ENCODE data around the gene FGFR2. TPM values are rescaled to one million over a fixed set of nuclear protein-coding genes. Genes with fewer than 3 reads are reported as not detected.

The FGFR2 gene
- total and polyA plus RNA-seq, 9 of the 15 experiments (the other 6 are each of a cell fraction or from before 2014, with no cell fraction given), result 0.20 TPM; not detected in 8

- BruUV-seq (replicated peaks), result no TSS peak
- Histone ChIP-seq H3K4me1 (replicated peaks in 1 of 2; ENCODE audit: control insufficient read depth in 2 of 2, insufficient read depth in 2 of 2, low read length in 2 of 2) (no peaks in the 10 kb centered on the region), H3K79me2 (ENCODE audit: control insufficient read depth, insufficient read depth, low read length) (no peaks in the 10 kb centered on the region), H3K36me3 (ENCODE audit: control insufficient read depth, insufficient read depth, low read length) (no peaks in the 10 kb centered on the region), H4K20me1 (replicated peaks; ENCODE audit: control insufficient read depth, insufficient read depth, low read length) (no peaks in the 10 kb centered on the region), H3K4me2 (ENCODE audit: insufficient read depth, low read length) (no peak overlapping the region), H3K4me3 (no peak overlapping the region), H2AFZ (ENCODE audit: low read depth, low read length) (no peak overlapping the region), H3K27me3 (ENCODE audit: control insufficient read depth in 2 of 2, insufficient read depth in 2 of 2, low read length in 2 of 2) (peaks cover 0 to 14% of the 10 kb centered on the region in 2 experiments; a peak in 2 of 5 replicates), H3K9me3 (replicated peaks; ENCODE audit: control insufficient read depth, insufficient read depth, low read depth, low read length) (no peaks in the 10 kb centered on the region), H3K9ac (ENCODE audit: insufficient read depth in 1 of 2, low read depth in 2 of 2, low read length in 2 of 2) (no peak overlapping the region), H3K27ac (ENCODE audit: extremely low read depth, low read depth, low read length) (no peak overlapping the region), H3K9me1 (ENCODE audit: control insufficient read depth, insufficient read depth, low read length) (no peaks in the 10 kb centered on the region)
- no peak for ATAC-seq
- WGBS (ENCODE audit: insufficient coverage, low coverage, missing lambda C conversion rate), result 0% methylated on average over 7 of the region's 12 CpGs
- DNase-seq (ENCODE audit: extremely low read depth in 1 of 4, low spot score in 3 of 4), result no peak
- ChIA-PET CTCF (ENCODE audit: low intra/inter-chr PET ratio) (no interaction called here), POLR2A (no interaction called here)
- TF ChIP-seq ZNF23 (CRISPR knock-in tag; IDR thresholded peaks at IDR 0.05) (no peak), SNIP1 (IDR thresholded peaks at IDR 0.05; ENCODE audit: low read depth) (no peak), NCOA6 (IDR thresholded peaks at IDR 0.05) (no peak), ZNF239 (CRISPR knock-in tag; IDR thresholded peaks at IDR 0.05) (no peak), NR2F6 (CRISPR knock-in tag; IDR thresholded peaks at IDR 0.05) (no peak), MAZ (CRISPR knock-in tag; conservative IDR thresholded peaks at IDR 0.05 in 1 of 2, IDR thresholded peaks at IDR 0.05 in 1 of 2) (no peak), NFXL1 (CRISPR knock-in tag; IDR thresholded peaks at IDR 0.05) (no peak), XRCC5 (IDR thresholded peaks at IDR 0.05; ENCODE audit: low read depth, low read length) (no peak), MLLT1 (IDR thresholded peaks at IDR 0.05) (no peak), SMAD1 (IDR thresholded peaks at IDR 0.05; ENCODE audit: low read depth, low read length, partially characterized antibody) (no peak), GABPA (tag; conservative IDR thresholded peaks at IDR 0.05; ENCODE audit: low read depth) (no peak), HDAC3 (IDR thresholded peaks at IDR 0.05; ENCODE audit: borderline replicate concordance, partially characterized antibody) (no peak), ZNF347 (CRISPR knock-in tag; IDR thresholded peaks at IDR 0.05; ENCODE audit: low read depth) (no peak), ZNF639 (CRISPR knock-in tag; conservative IDR thresholded peaks at IDR 0.05 in 1 of 2, IDR thresholded peaks at IDR 0.05 in 1 of 2) (no peak)
- TF ChIP-seq, protein P1, sequence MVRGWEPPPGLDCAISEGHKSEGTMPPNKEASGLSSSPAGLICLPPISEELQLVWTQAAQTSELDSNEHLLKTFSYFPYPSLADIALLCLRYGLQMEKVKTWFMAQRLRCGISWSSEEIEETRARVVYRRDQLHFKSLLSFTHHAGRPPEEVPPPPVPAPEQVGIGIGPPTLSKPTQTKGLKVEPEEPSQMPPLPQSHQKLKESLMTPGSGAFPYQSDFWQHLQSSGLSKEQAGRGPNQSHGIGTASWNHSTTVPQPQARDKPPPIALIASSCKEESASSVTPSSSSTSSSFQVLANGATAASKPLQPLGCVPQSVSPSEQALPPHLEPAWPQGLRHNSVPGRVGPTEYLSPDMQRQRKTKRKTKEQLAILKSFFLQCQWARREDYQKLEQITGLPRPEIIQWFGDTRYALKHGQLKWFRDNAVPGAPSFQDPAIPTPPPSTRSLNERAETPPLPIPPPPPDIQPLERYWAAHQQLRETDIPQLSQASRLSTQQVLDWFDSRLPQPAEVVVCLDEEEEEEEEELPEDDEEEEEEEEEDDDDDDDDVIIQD (CRISPR knock-in tag; IDR thresholded peaks at IDR 0.05), result no peak
- in situ Hi-C loops (cut with MboI) (no loop called here), intact Hi-C loops (cut with micrococcal nuclease) (no loop called here)
- no peak for FAIRE-seq
Observed at GRCh38 chr10:121615435-121615793, 17.2 kb upstream of the FGFR2 start.
